Subcutaneous abdominal adipose tissue (tissue), 5 donors: ENCODE data around the gene DUOX1.

Source experiments
- H3K27ac ChIP-seq: one replicate; pipeline ENCODE4 v1.7.0; 2013; ENCODE audit warnings: low read depth, mild to moderate bottlenecking, inconsistent platforms, low read length, moderate library complexity
- H3K27me3 ChIP-seq, 5 donors: one replicate each; pipeline ENCODE4 v1.7.0; 2013; ENCODE audit warnings: low read length in 5 of 5, inconsistent platforms in 1 of 5; ENCODE audit not compliant: control insufficient read depth in 5 of 5, insufficient read depth in 4 of 5
- H3K36me3 ChIP-seq, 5 donors: one replicate each; pipeline ENCODE4 v1.7.0; 2013; ENCODE audit warnings: low read length in 5 of 5; ENCODE audit not compliant: control insufficient read depth in 5 of 5, insufficient read depth in 5 of 5
- H3K4me1 ChIP-seq, 5 donors: one replicate each; pipeline ENCODE4 v1.7.0; 2013; ENCODE audit warnings: low read length in 5 of 5, mild to moderate bottlenecking in 3 of 5, moderate library complexity in 1 of 5; ENCODE audit not compliant: control insufficient read depth in 5 of 5, insufficient read depth in 5 of 5
- H3K4me3 ChIP-seq, 5 donors: one replicate each; pipeline ENCODE4 v1.7.0; 2013; ENCODE audit warnings: low read length in 5 of 5, low read depth in 1 of 5
- H3K9ac ChIP-seq, 5 donors: one replicate each; pipeline ENCODE4 v1.7.0; 2013; ENCODE audit warnings: low read length in 5 of 5, mild to moderate bottlenecking in 4 of 5, moderate library complexity in 3 of 5
- H3K9me3 ChIP-seq, 5 donors: one replicate each; pipeline ENCODE4 v1.7.0; 2013; ENCODE audit warnings: low read length in 5 of 5; ENCODE audit not compliant: control insufficient read depth in 5 of 5
- donor health status: healthy.
- donor health status: healthy.
- donor health status: healthy.
- donor health status: healthy.
- donor health status: healthy.

DUOX1 gene

GRCh38 chr15:45179221-45179985 is 49.6 kb downstream of the DUOX1 start:
- H3K4me3 ChIP-seq, result no peak overlapping the region
- H3K27ac ChIP-seq, result no peak overlapping the region
- H3K4me1 ChIP-seq, result no peaks in the 10 kb centered on the region
- no peak overlapping the region for H3K9ac ChIP-seq
- no peaks in the 10 kb centered on the region for H3K9me3 ChIP-seq
- peaks cover 0 to 11% (median 2%) of the 10 kb centered on the region in 5 donors for H3K36me3 ChIP-seq
- H3K27me3 ChIP-seq, result no peaks in the 10 kb centered on the region

DNA sequence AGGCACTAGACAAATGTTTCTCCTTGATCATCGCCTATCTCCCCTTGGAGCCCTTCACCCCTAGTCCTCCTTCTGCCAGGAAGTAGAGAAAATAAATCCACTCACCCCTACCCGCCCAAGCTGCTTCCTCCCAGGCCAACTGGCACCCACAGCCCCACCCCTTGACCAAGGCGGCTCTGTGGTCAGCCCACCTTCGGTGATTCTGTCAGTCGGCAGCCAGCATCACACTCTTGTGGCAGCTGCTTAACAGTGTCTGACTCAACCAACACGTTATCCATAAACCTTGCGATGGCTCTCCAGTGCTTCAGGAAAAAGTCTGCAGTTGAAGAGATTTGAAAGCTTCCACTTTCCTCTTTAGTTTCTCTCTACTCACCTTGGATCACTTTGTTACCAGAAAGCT is 50.4 kb downstream of the DUOX1 start:
- H3K4me3 ChIP-seq, result no peak overlapping the region
- no peak overlapping the region for H3K27ac ChIP-seq
- H3K4me1 ChIP-seq, result no peaks in the 10 kb centered on the region

GRCh38 chr15:45180648-45181436 is 51.0 kb downstream of the DUOX1 start:
- Histone ChIP-seq H3K4me3 (no peak overlapping the region), H3K27ac (no peak overlapping the region), H3K27me3 (no peaks in the 10 kb centered on the region), H3K9ac (no peak overlapping the region), H3K9me3 (no peaks in the 10 kb centered on the region), H3K4me1 (peaks cover 0 to under 1% (median 0%) of the 10 kb centered on the region in 5 donors), H3K36me3 (peaks cover 0 to 3% (median 2%) of the 10 kb centered on the region in 5 donors)

More for the DNA sequence above, 50.4 kb downstream of the DUOX1 start:
- H3K27me3 ChIP-seq, result no peaks in the 10 kb centered on the region
- peaks cover 0 to 5% (median 2%) of the 10 kb centered on the region in 5 donors for H3K36me3 ChIP-seq
- H3K9ac ChIP-seq, result no peak overlapping the region
- no peaks in the 10 kb centered on the region for H3K9me3 ChIP-seq

- Histone ChIP-seq H3K36me3 (peaks cover 0 to 2% (median 0%) of the 10 kb centered on the region in 5 donors), H3K9ac (no peak overlapping the region), H3K4me1 (peaks cover 0 to 7% (median 3%) of the 10 kb centered on the region in 5 donors), H3K27me3 (no peaks in the 10 kb centered on the region), H3K4me3 (no peak overlapping the region), H3K27ac (no peak overlapping the region), H3K9me3 (no peaks in the 10 kb centered on the region)
Measured at GRCh38 chr15:45181491-45182285, 51.9 kb downstream of the DUOX1 start.

DNA sequence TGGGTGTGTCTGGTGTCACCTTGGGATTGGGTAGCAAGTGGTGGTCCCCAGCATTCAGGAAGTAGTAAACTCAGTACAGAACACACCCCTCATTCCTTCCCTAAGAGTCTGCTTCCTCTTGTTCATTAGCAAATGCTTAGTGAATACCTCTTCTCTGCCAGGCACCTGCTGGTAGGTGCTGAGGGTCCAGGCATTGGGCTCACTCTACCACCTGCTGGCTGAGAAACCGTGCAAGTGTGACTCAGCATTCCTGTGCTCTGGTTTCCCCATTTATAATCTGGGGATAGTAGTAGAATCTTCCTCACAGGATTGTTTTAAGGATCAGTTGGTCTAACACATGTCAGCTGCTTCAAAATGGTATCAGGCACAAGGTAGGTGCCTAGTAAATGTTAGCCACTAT is 53.2 kb downstream of the DUOX1 start:
- peaks cover 0 to 15% (median 10%) of the 10 kb centered on the region in 5 donors for H3K4me1 ChIP-seq
- no peak overlapping the region for H3K27ac ChIP-seq
- H3K36me3 ChIP-seq, result no peaks in the 10 kb centered on the region
- no peak overlapping the region for H3K4me3 ChIP-seq
- no peaks in the 10 kb centered on the region for H3K9me3 ChIP-seq
- no peak overlapping the region for H3K9ac ChIP-seq
- peaks cover 0 to under 1% (median 0%) of the 10 kb centered on the region in 5 donors for H3K27me3 ChIP-seq

DNA sequence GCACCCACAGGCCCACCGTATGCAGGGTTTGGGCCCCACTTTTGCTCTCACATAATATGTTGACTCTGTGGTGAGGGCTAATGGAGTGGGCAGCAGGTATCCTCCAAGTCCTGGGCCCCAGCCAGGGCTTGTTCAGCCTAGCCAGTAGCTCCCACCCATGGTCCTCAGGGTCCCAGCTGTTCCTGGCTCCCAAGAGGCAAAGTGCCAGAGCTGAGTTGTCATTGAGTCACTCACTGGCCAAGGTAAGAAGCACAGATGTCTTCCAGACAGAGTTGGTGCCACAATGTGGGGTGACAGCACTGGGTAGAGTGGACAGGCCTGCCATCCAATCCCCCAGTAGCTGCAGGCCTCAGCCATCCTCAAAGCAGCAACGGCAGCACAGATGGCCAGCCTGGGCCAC is 53.7 kb downstream of the DUOX1 start:
- Histone ChIP-seq H3K27me3 (peaks cover 0 to 3% (median 0%) of the 10 kb centered on the region in 5 donors), H3K9ac (no peak overlapping the region), H3K27ac (no peak overlapping the region), H3K4me3 (no peak overlapping the region), H3K9me3 (no peaks in the 10 kb centered on the region), H3K36me3 (no peaks in the 10 kb centered on the region), H3K4me1 (peaks cover 0 to 20% (median 15%) of the 10 kb centered on the region in 5 donors)

GRCh38 chr15:45184562-45185041 is 54.8 kb downstream of the DUOX1 start:
- H3K4me3 ChIP-seq, result no peak overlapping the region
- H3K9me3 ChIP-seq, result no peaks in the 10 kb centered on the region
- H3K9ac ChIP-seq, result no peak overlapping the region
- H3K36me3 ChIP-seq, result no peaks in the 10 kb centered on the region
- no peak overlapping the region for H3K27ac ChIP-seq
- peaks cover 0 to 9% (median 0%) of the 10 kb centered on the region in 5 donors for H3K27me3 ChIP-seq
- H3K4me1 ChIP-seq, result peaks cover 0 to 23% (median 18%) of the 10 kb centered on the region in 5 donors

DNA sequence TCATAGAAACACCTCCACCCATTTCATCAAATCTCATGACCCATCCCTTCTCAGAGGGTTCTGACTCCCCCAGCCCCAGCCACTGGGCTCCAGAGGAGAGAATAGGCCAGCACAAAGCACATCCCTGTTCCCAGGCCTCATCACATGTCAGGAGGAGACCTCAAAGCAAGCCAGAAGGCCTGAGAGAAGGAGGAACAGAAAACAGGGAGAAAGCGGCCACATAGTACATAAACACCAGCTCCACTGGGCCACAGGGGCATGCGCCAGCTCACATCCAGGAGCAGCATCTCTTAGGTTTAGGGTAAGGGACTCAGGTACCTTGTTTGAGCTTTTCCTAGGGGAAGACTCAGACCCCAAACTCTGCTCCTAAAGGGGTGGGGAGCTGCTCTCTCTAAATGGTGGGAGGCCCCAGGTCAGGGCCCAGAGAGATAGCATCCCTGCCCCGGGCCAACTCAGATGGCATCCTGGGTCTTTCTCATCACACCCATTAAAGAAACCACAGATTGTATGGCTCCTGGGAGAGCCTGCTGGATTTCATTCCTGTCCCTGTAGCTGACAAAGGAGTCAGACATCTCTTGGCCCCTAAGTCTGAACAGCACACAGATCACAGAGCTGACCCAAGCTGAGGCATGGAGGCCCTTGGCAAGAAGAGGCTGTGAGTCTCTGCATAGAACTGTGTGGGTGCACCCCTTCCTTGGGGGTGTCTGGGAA is 55.4 kb downstream of the DUOX1 start:
- H3K4me3 ChIP-seq, result no peak overlapping the region

More for the DNA sequence above, 55.4 kb downstream of the DUOX1 start:
- Histone ChIP-seq H3K36me3 (no peaks in the 10 kb centered on the region), H3K4me1 (peaks cover 0 to 23% (median 18%) of the 10 kb centered on the region in 5 donors), H3K9me3 (no peaks in the 10 kb centered on the region), H3K9ac (no peak overlapping the region), H3K27me3 (peaks cover 0 to 9% (median 0%) of the 10 kb centered on the region in 5 donors), H3K27ac (no peak overlapping the region)
